Embryonic facial prominence (tissue), 1 donor: ENCODE measurements around the gene CRMP1.

Experiments
- DNase-seq: peaks from one replicate; pipeline ENCODE4 v3.0.0-alpha.2; 2016; ENCODE audit errors: extremely low spot score

The CRMP1 gene

GRCh38 chr4:5919571-5919970, 26.7 kb upstream of the CRMP1 start:
- no peak for DNase-seq

GRCh38 chr4:5919044-5919443, 26.2 kb upstream of the CRMP1 start:
- DNase-seq: no peak

- DNase-seq: no peak
Observed at GRCh38 chr4:5918331-5918985, 25.6 kb upstream of the CRMP1 start.

GRCh38 chr4:5917672-5918071, 24.8 kb upstream of the CRMP1 start:
- no peak for DNase-seq

GRCh38 chr4:5916229-5916628, 23.3 kb upstream of the CRMP1 start:
- no peak for DNase-seq

GRCh38 chr4:5913454-5913853, 20.6 kb upstream of the CRMP1 start:
- no peak for DNase-seq

GRCh38 chr4:5912614-5913019, 19.7 kb upstream of the CRMP1 start:
- DNase-seq: no peak

- no peak for DNase-seq
Observed at GRCh38 chr4:5908876-5909427, 16.1 kb upstream of the CRMP1 start.

- no peak for DNase-seq
Observed at GRCh38 chr4:5906191-5906590, 13.3 kb upstream of the CRMP1 start.

- DNase-seq: no peak
Observed at GRCh38 chr4:5905714-5906113, 12.8 kb upstream of the CRMP1 start.

GRCh38 chr4:5900844-5901243, 8.0 kb upstream of the CRMP1 start:
- no peak for DNase-seq

- DNase-seq: no peak
Observed at GRCh38 chr4:5899881-5900280, 7.0 kb upstream of the CRMP1 start.

GRCh38 chr4:5899396-5899795, 6.5 kb upstream of the CRMP1 start:
- DNase-seq: no peak

- DNase-seq: no peak
Observed at GRCh38 chr4:5897674-5898073, 4.8 kb upstream of the CRMP1 start.

- no peak for DNase-seq
Observed at GRCh38 chr4:5895287-5895686, 2.4 kb upstream of the CRMP1 start.

- DNase-seq: no peak
Observed at GRCh38 chr4:5894266-5894665, 1.4 kb upstream of the CRMP1 start.

- no peak for DNase-seq
Observed at GRCh38 chr4:5893591-5893990, 705 bp upstream of the CRMP1 start.

GRCh38 chr4:5892323-5893003, 423 bp downstream of the CRMP1 start:
- no peak for DNase-seq

- DNase-seq: no peak
Observed at GRCh38 chr4:5891563-5892322, 1.1 kb downstream of the CRMP1 start.

- no peak for DNase-seq
Observed at GRCh38 chr4:5890063-5890727, 2.7 kb downstream of the CRMP1 start.

- no peak for DNase-seq
Observed at GRCh38 chr4:5889002-5889696, 3.7 kb downstream of the CRMP1 start.
